ENCODE results near the gene PIAS1.

PIAS1 gene

DNA sequence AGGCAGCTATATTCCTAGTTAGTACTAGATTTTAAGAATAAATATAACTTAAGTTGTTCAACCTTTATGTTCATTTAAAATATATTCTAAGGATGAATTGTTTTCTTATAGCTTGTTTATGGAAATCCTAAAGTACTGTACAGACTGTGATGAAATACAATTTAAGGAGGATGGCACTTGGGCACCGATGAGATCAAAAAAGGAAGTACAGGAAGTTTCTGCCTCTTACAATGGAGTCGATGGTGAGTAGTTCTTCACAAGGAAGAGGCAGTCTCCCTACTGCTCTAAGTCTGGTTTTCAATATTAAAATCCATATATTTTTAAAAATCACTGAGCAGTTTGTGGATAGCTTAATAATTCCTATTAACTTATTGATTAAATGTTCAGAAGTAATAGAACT is 121.4 kb downstream of the PIAS1 start:
- Histone ChIP-seq H3K4me1 (ENCODE audit: control insufficient read depth, insufficient read depth, low read length) (no peaks in the 10 kb centered on the region), H3K4me3 (ENCODE audit: low read length) (no peak overlapping the region), H3K27me3 (ENCODE audit: control insufficient read depth, insufficient read depth, low read length) (no peaks in the 10 kb centered on the region), H3K36me3 (ENCODE audit: control insufficient read depth, insufficient read depth, low read length) (peaks cover 5% of the 10 kb centered on the region), H3K9ac (ENCODE audit: low read length) (no peak overlapping the region), H3K9me3 (ENCODE audit: control insufficient read depth, low read length) (no peaks in the 10 kb centered on the region)

DNA sequence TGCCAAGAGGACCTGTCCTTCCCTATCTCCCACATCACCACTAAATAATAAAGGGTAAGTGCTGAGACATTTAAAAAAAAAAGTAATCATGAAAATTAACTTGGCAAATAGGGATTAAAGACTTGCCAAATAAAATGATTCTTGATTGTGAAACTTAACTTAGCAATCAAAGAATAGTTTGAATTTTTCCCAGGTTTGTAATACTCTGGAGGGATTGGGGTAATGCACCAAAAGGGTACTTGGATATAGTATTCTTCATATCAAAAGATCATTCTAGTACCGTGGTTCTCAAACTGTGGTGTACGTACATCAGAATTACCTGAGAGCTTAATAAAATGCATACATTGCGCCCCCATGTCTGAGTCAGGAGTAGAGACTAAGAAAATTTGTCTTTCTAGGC is 122.5 kb downstream of the PIAS1 start:
- no peaks in the 10 kb centered on the region for H3K4me1 ChIP-seq (ENCODE audit: control insufficient read depth, insufficient read depth, low read length)
- H3K9ac ChIP-seq (ENCODE audit: low read length) = no peak overlapping the region
- H3K9me3 ChIP-seq (ENCODE audit: control insufficient read depth, low read length) = no peaks in the 10 kb centered on the region
- H3K27me3 ChIP-seq (ENCODE audit: control insufficient read depth, insufficient read depth, low read length) = no peaks in the 10 kb centered on the region
- no peak overlapping the region for H3K4me3 ChIP-seq (ENCODE audit: low read length)
- H3K36me3 ChIP-seq (ENCODE audit: control insufficient read depth, insufficient read depth, low read length) = peaks cover 5% of the 10 kb centered on the region

DNA sequence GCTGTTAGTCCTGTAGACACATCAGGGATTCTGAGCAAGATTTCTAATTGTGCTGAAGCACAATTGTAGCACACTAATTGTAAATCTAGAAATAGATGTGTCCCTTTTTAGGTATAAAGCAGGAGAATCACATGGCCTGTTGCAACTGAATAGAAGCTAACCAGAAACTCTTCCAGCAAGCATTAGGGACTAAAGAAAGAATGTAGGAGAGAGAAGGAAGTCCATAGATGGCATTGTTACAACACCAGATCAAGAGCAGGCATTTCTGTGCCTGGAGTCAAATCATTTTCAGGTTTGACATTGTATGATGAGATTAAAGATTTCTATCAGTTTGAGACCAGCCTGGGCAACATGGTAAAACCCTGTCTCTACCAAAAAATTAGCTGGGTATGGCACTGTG is 123.6 kb downstream of the PIAS1 start:
- peaks cover 5% of the 10 kb centered on the region for H3K36me3 ChIP-seq (ENCODE audit: control insufficient read depth, insufficient read depth, low read length)
- no peaks in the 10 kb centered on the region for H3K27me3 ChIP-seq (ENCODE audit: control insufficient read depth, insufficient read depth, low read length)
- no peak overlapping the region for H3K4me3 ChIP-seq (ENCODE audit: low read length)
- H3K9ac ChIP-seq (ENCODE audit: low read length) = no peak overlapping the region
- H3K9me3 ChIP-seq (ENCODE audit: control insufficient read depth, low read length) = no peaks in the 10 kb centered on the region
- no peaks in the 10 kb centered on the region for H3K4me1 ChIP-seq (ENCODE audit: control insufficient read depth, insufficient read depth, low read length)

DNA sequence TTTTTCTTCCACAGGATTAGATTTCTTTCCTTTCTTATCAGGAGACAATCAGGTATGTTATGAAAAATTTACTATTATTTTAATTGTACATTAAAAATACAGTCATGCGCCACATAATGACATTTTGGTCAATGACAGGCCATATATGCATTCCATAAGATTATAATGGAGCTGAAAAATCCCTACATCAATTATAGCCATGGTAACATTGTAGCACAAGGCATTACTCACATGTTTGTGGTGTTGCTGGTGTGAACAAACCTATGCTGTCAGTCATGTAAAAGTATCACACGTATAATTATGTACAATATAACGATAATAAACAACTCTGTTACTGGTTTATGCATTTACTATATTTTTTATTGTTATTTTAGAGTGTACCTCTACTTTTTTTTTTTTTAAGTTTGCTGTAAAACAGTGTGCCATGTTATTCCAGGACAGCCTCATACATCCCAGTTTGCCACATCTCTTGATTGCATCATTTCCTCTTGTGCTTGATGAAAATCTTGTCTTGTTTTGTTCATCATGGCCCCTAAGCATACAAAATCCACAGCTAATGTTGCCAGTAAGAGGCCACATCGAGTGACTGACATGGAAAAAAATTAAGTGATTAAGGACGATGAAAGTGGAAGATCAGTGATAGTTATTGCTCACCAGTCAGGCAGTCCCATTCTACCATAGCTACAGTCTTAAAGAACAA is 129.7 kb downstream of the PIAS1 start:
- Histone ChIP-seq H3K4me1 (ENCODE audit: control insufficient read depth, insufficient read depth, low read length) (peaks cover 12% of the 10 kb centered on the region), H3K4me3 (ENCODE audit: low read length) (no peak overlapping the region), H3K27me3 (ENCODE audit: control insufficient read depth, insufficient read depth, low read length) (no peaks in the 10 kb centered on the region), H3K9ac (ENCODE audit: low read length) (no peak overlapping the region), H3K36me3 (ENCODE audit: control insufficient read depth, insufficient read depth, low read length) (peaks cover 4% of the 10 kb centered on the region), H3K9me3 (ENCODE audit: control insufficient read depth, low read length) (no peaks in the 10 kb centered on the region)

DNA sequence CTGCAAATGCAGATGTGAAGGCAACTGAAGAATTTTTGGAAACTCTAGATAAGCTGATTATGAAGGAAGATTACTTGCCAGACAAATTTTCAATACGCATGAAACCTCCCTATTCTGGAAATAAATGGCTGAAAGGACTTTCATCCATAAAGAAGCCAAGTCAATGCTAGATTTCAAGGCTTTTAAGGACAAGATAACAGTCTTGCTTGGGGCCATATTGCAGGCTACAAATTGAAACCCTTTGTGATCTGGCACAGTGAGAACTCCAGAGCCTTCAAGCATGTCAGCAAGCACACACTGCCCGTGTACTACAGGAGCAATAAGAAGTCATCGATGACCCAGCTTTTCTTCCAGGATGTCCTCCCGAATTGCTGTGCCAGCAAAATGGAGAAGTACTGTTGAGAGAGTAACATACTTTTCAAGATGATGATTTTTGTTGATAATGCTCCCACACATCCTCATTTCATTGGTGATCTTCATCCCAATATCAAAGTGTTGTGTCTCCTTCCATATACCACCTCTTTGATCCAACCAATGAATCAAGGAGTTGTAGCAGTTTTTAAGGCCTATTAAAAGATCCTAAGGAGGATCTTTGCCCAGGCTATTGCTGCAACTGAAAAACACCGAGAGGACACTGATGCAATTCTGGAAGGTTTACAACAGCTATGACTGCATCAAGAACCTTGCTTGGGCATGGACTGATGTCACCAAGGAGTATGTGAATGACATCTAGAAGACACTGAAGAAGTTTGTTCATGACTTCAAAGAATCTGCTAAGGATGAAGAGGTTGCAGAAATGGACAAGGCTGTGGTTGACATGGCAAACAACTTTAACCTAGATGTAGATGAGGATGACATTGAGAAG is 130.7 kb downstream of the PIAS1 start:
- H3K36me3 ChIP-seq (ENCODE audit: control insufficient read depth, insufficient read depth, low read length) = peaks cover 4% of the 10 kb centered on the region
- no peak overlapping the region for H3K4me3 ChIP-seq (ENCODE audit: low read length)
- H3K4me1 ChIP-seq (ENCODE audit: control insufficient read depth, insufficient read depth, low read length) = peaks cover 12% of the 10 kb centered on the region
- no peak overlapping the region for H3K9ac ChIP-seq (ENCODE audit: low read length)
- no peaks in the 10 kb centered on the region for H3K9me3 ChIP-seq (ENCODE audit: control insufficient read depth, low read length)
- no peaks in the 10 kb centered on the region for H3K27me3 ChIP-seq (ENCODE audit: control insufficient read depth, insufficient read depth, low read length)

DNA sequence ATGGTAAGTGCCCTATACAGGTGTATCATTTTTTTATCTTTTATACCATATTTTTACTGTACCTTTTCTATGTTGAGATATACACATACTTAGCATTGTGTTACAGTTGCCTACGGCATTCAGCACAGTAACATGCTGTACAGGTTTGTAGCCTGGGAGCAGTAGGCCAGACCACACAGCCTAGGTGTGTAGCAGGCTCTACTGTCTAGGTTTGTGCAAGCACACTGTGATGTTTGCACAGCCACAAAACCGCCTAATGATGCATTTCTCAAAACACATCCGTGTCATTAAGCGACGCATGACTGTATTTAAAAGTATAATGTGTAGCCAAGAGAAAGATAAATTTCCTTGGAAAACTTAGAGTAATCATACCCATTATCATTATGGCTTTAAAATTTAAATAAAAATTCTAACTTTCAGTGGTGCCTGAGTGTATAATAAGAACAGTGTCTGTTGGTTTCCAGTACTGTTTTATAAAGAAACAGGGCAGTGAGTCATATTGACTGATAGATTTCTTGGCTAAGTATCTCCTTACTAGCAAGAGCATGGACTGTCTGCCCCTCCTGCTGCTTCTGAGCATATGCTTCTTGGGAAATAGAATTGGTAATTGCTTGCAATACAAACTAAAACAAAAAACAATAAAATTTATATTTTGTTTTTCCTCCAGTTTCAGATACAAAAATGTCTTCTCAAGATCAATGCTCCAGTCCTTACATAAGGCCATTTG is 132.7 kb downstream of the PIAS1 start:
- Histone ChIP-seq H3K4me3 (ENCODE audit: low read length) (no peak overlapping the region), H3K36me3 (ENCODE audit: control insufficient read depth, insufficient read depth, low read length) (peaks cover 4% of the 10 kb centered on the region), H3K27me3 (ENCODE audit: control insufficient read depth, insufficient read depth, low read length) (no peaks in the 10 kb centered on the region), H3K9me3 (ENCODE audit: control insufficient read depth, low read length) (no peaks in the 10 kb centered on the region), H3K9ac (ENCODE audit: low read length) (no peak overlapping the region), H3K4me1 (ENCODE audit: control insufficient read depth, insufficient read depth, low read length) (peaks cover 12% of the 10 kb centered on the region)

DNA sequence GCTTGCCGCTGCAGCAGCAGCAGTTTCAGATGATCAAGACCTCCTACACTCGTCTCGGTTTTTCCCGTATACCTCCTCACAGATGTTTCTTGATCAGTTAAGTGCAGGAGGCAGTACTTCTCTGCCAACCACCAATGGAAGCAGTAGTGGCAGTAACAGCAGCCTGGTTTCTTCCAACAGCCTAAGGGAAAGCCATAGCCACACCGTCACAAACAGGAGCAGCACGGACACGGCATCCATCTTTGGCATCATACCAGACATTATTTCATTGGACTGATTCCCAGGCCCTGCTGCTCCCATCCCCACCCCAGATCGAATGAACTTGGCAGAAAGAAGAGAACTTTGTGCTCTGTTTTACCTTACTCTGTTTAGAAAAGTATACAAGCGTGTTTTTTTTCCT is 133.4 kb downstream of the PIAS1 start:
- no peak overlapping the region for H3K9ac ChIP-seq (ENCODE audit: low read length)
- H3K27me3 ChIP-seq (ENCODE audit: control insufficient read depth, insufficient read depth, low read length) = no peaks in the 10 kb centered on the region
- H3K4me1 ChIP-seq (ENCODE audit: control insufficient read depth, insufficient read depth, low read length) = peaks cover 12% of the 10 kb centered on the region
- H3K36me3 ChIP-seq (ENCODE audit: control insufficient read depth, insufficient read depth, low read length) = peaks cover 4% of the 10 kb centered on the region
- no peaks in the 10 kb centered on the region for H3K9me3 ChIP-seq (ENCODE audit: control insufficient read depth, low read length)
- no peak overlapping the region for H3K4me3 ChIP-seq (ENCODE audit: low read length)

DNA sequence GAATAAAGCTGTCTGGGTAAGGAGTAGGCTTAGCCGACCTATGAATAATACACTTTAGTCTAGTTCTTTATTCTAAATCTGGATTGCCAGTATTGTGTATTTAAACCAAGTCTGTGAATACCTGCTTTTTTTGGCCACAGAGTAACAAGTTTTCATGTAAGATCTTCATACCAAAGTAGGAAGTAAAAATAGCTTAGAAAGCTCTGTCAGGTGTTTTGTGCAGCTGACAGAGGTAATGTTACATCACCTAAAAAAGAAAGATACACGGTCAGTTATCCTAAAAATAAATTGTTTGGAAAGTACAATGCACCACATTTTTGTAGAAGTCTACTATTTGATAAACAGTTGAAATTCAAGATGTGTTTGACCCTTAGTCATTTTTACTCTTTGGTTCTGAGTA is 134.5 kb downstream of the PIAS1 start:
- Histone ChIP-seq H3K4me1 (ENCODE audit: control insufficient read depth, insufficient read depth, low read length) (peaks cover 12% of the 10 kb centered on the region), H3K9ac (ENCODE audit: low read length) (no peak overlapping the region)

DNA sequence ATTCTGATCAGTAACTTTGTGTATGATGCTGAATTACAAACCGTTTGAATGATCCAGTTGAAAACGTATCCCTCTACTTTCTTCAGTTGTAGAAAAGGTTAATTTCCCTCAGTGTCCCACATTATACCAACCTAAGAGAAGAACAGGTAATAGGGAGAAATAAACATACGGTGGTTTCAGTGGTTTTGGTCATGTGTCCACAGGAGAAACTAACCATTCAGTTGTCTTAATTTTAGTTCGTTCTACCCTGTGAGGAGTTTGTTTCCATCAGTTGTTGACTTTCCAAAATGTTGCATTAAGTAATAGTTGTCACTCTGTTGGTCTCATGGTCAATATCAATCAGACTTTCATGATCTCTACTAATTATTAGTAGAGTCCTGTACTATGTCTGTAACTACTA is 135.9 kb downstream of the PIAS1 start:
- Histone ChIP-seq H3K9me3 (ENCODE audit: control insufficient read depth, low read length) (no peaks in the 10 kb centered on the region), H3K4me1 (ENCODE audit: control insufficient read depth, insufficient read depth, low read length) (peaks cover 12% of the 10 kb centered on the region), H3K36me3 (ENCODE audit: control insufficient read depth, insufficient read depth, low read length) (peaks cover 4% of the 10 kb centered on the region), H3K27me3 (ENCODE audit: control insufficient read depth, insufficient read depth, low read length) (no peaks in the 10 kb centered on the region), H3K9ac (ENCODE audit: low read length) (no peak overlapping the region), H3K4me3 (ENCODE audit: low read length) (no peak overlapping the region)

More for the DNA sequence above, 134.5 kb downstream of the PIAS1 start:
- peaks cover 4% of the 10 kb centered on the region for H3K36me3 ChIP-seq (ENCODE audit: control insufficient read depth, insufficient read depth, low read length)
- H3K27me3 ChIP-seq (ENCODE audit: control insufficient read depth, insufficient read depth, low read length) = no peaks in the 10 kb centered on the region
- H3K9me3 ChIP-seq (ENCODE audit: control insufficient read depth, low read length) = no peaks in the 10 kb centered on the region
- no peak overlapping the region for H3K4me3 ChIP-seq (ENCODE audit: low read length)

DNA sequence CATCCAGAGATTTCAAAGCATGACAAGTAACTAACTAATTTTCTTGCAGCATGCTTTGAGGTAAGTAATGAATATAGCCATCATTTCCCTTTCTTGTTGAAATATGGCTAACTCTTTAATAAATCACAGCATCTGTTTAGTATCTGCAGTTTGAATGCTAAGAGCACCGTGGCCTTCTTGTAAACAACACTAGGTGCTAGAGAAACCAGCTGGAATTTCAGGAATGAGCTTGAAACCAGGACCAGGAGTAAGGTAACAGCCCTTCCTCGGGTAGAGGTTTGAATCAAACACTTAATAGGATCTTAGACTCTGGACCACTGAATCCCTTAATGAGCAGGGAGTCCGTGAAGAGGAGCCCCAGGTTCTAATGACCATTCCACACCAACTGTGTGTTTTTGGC is 137.4 kb downstream of the PIAS1 start:
- no peak overlapping the region for H3K9ac ChIP-seq (ENCODE audit: low read length)

DNA sequence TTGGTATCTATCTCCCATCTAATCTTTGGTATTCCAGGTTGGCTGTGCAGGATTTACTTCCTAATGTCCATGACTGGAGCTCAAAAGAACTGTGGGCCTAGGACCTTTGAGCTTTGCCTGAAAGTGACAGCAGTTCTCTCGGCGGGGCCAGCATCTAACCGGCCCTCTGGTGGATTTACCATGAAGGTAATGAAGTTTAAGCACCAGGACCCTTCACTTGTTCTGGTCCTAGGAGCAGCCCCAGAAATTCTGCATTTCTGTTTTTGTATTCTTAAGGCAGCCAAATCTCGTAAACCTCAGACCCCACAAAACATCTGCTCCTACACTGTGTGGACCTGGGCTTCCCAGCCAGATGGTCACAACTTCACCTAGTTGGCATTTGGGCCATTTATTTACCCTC is 138.0 kb downstream of the PIAS1 start:
- no peaks in the 10 kb centered on the region for H3K9me3 ChIP-seq (ENCODE audit: control insufficient read depth, low read length)
- H3K4me3 ChIP-seq (ENCODE audit: low read length) = no peak overlapping the region
- no peak overlapping the region for H3K9ac ChIP-seq (ENCODE audit: low read length)
- peaks cover 4% of the 10 kb centered on the region for H3K36me3 ChIP-seq (ENCODE audit: control insufficient read depth, insufficient read depth, low read length)
- H3K27me3 ChIP-seq (ENCODE audit: control insufficient read depth, insufficient read depth, low read length) = no peaks in the 10 kb centered on the region
- peaks cover 12% of the 10 kb centered on the region for H3K4me1 ChIP-seq (ENCODE audit: control insufficient read depth, insufficient read depth, low read length)

More for the DNA sequence above, 137.4 kb downstream of the PIAS1 start:
- Histone ChIP-seq H3K4me1 (ENCODE audit: control insufficient read depth, insufficient read depth, low read length) (peaks cover 12% of the 10 kb centered on the region), H3K4me3 (ENCODE audit: low read length) (no peak overlapping the region), H3K36me3 (ENCODE audit: control insufficient read depth, insufficient read depth, low read length) (peaks cover 4% of the 10 kb centered on the region), H3K27me3 (ENCODE audit: control insufficient read depth, insufficient read depth, low read length) (no peaks in the 10 kb centered on the region), H3K9me3 (ENCODE audit: control insufficient read depth, low read length) (no peaks in the 10 kb centered on the region)
